SK-N-SH (cell line): ENCODE measurements around the gene PSMB11. TPM values are rescaled to one million over a fixed set of nuclear protein-coding genes. Genes with fewer than 3 reads are reported as not detected.

Source experiments
- CTCF ChIA-PET: fragments of 300-600, 350-600 bp; formaldehyde crosslinking; extraction: SDS; loops from one replicate; lab custom pipeline; 2021; lab: Yijun Ruan, JAX
- POLR2A ChIA-PET: fragments of 350-600 bp; sonication (Branson Sonifier 250); formaldehyde crosslinking; extraction: SDS; loops from one replicate; lab custom pipeline; 2020; ENCODE audit warnings: antibody characterized with exemption, inconsistent platforms; lab: Yijun Ruan, JAX
- DNase-seq: peaks from one replicate; pipeline ENCODE4 v3.0.0; 2012
- H2AFZ ChIP-seq: fragments of 200-600 bp; sonication (generic); 2 replicates; pipeline ENCODE4 v1.8.1; 2016; ENCODE audit warnings: antibody characterized with exemption, mild to moderate bottlenecking, low read depth
- H3F3A ChIP-seq: fragments of 200-600 bp; sonication (generic); replicated peaks from 2 replicates; pipeline ENCODE3; 2016; ENCODE audit warnings: antibody characterized with exemption, mild to moderate bottlenecking; ENCODE audit not compliant: insufficient read depth
- H3K27ac ChIP-seq, 2 experiments: fragments of 200-500 bp in 1 of 2; fragments of 200-600 bp in 1 of 2; sonication (Bioruptor generic) in 1 of 2; sonication (generic), shearing (Covaris generic) in 1 of 2; 2 replicates each; pipeline versions ENCODE4 v1.5.1 to v1.6.1; 2014 to 2016; ENCODE audit warnings: low read depth in 2 of 2, inconsistent platforms in 1 of 2, low read length in 1 of 2, mild to moderate bottlenecking in 1 of 2, mixed read lengths in 1 of 2
- H3K27me3 ChIP-seq: fragments of 200-600 bp; sonication (generic), shearing (Covaris generic); 2 replicates; pipeline ENCODE4 v1.6.1; 2016; ENCODE audit warnings: mixed run types; ENCODE audit not compliant: insufficient read depth
- H3K36me3 ChIP-seq, 2 experiments: fragments of 200-500 bp in 1 of 2; fragments of 200-600 bp in 1 of 2; sonication (Bioruptor generic) in 1 of 2; sonication (generic) in 1 of 2; replicated peaks in 1 of 2; 2 replicates each; pipeline versions ENCODE3 to v1.5.1; 2014 to 2016; ENCODE audit warnings: low read length in 1 of 2, mild to moderate bottlenecking in 1 of 2; ENCODE audit not compliant: insufficient read depth in 2 of 2, control insufficient read depth in 1 of 2
- H3K4me1 ChIP-seq, 2 experiments: fragments of 200-500 bp in 1 of 2; fragments of 200-600 bp in 1 of 2; sonication (Bioruptor generic) in 1 of 2; sonication (generic), shearing (Covaris generic) in 1 of 2; 2 replicates each; pipeline versions ENCODE4 v1.5.1 to v1.6.1; 2014 to 2016; ENCODE audit warnings: low read depth in 1 of 2, low read length in 1 of 2, mixed run types in 1 of 2; ENCODE audit not compliant: insufficient read depth in 2 of 2, control insufficient read depth in 1 of 2
- H3K4me2 ChIP-seq: fragments of 200-600 bp; sonication (generic), shearing (Covaris generic); 2 replicates; pipeline ENCODE4 v1.6.1; 2017; ENCODE audit warnings: mixed run types
- H3K4me3 ChIP-seq, 2 experiments: fragments of 200-500 bp in 1 of 2; fragments of 200-600 bp in 1 of 2; sonication (Bioruptor generic) in 1 of 2; sonication (generic), shearing (Covaris generic) in 1 of 2; 2 replicates each; pipeline versions ENCODE4 v1.5.1 to v1.8.1; 2014 to 2016; ENCODE audit warnings: low read depth in 2 of 2, inconsistent platforms in 1 of 2, low read length in 1 of 2, mild to moderate bottlenecking in 1 of 2, mixed read lengths in 1 of 2, moderate library complexity in 1 of 2
- H3K79me2 ChIP-seq: fragments of 200-600 bp; sonication (generic); 2 replicates; pipeline ENCODE4 v1.8.1; 2017; ENCODE audit warnings: mild to moderate bottlenecking; ENCODE audit not compliant: insufficient read depth
- H3K9ac ChIP-seq: fragments of 200-600 bp; sonication (generic); 2 replicates; pipeline ENCODE4 v1.6.1; 2017; ENCODE audit warnings: mixed run types
- H3K9me2 ChIP-seq: fragments of 200-600 bp; sonication (generic); 2 replicates; pipeline ENCODE4 v1.6.1; 2017; ENCODE audit warnings: mixed run types
- H3K9me3 ChIP-seq: fragments of 200-600 bp; sonication (generic); 2 replicates; pipeline ENCODE4 v1.6.1; 2017; ENCODE audit warnings: mixed run types, mild to moderate bottlenecking, moderate library complexity
- H4K20me1 ChIP-seq: fragments of 200-600 bp; sonication (generic); 2 replicates; pipeline ENCODE4 v1.6.1; 2017; ENCODE audit warnings: mild to moderate bottlenecking, mixed run types; ENCODE audit not compliant: insufficient read depth
- ELF1 ChIP-seq: IDR thresholded peaks from 2 replicates; pipeline ENCODE4 v1.4.0; 2012
- EP300 ChIP-seq, 2 experiments: IDR thresholded peaks; 2 replicates each; pipeline versions ENCODE4 v1.4.0 to v1.6.1; 2012; ENCODE audit warnings: borderline replicate concordance in 1 of 2, low read depth in 1 of 2, low read length in 1 of 2
- EZH2phosphoT487 ChIP-seq: fragments of 200-600 bp; sonication (generic); IDR thresholded peaks from 2 replicates; pipeline ENCODE4 v1.6.1; 2017; ENCODE audit warnings: low read depth, mixed run types, mild to moderate bottlenecking, antibody characterized with exemption, moderate library complexity, borderline replicate concordance
- MAX ChIP-seq: IDR thresholded peaks from 2 replicates; pipeline ENCODE4 v1.4.0; 2012; ENCODE audit warnings: low read depth
- NRF1 ChIP-seq: IDR thresholded peaks from 2 replicates; pipeline ENCODE4 v1.6.1; 2012; ENCODE audit warnings: low read depth, mild to moderate bottlenecking, low read length
- PBX3 ChIP-seq: IDR thresholded peaks from 2 replicates; pipeline ENCODE4; 2012
- POLR2AphosphoS5 ChIP-seq: IDR thresholded peaks from 2 replicates; pipeline ENCODE4 v1.6.1; 2012; ENCODE audit warnings: low read depth, low read length
- RAD21 ChIP-seq: IDR thresholded peaks from 2 replicates; pipeline ENCODE4 v1.6.1; 2012; ENCODE audit warnings: mild to moderate bottlenecking, low read length
- RCOR1 ChIP-seq: fragments of 150-350 bp; IDR thresholded peaks from 2 replicates; pipeline ENCODE4 v1.6.1; 2017; ENCODE audit warnings: antibody characterized with exemption, low read length
- RXRA ChIP-seq: IDR thresholded peaks from 2 replicates; pipeline ENCODE4 v1.4.0; 2012; ENCODE audit warnings: low read depth, mild to moderate bottlenecking, borderline replicate concordance
- SIN3A ChIP-seq: IDR thresholded peaks from 2 replicates; pipeline ENCODE4 v1.6.1; 2012; ENCODE audit warnings: low read depth, mild to moderate bottlenecking, low read length, moderate library complexity, borderline replicate concordance
- SMC3 ChIP-seq: IDR thresholded peaks from 2 replicates; pipeline ENCODE4 v1.6.1; 2012; ENCODE audit warnings: low read depth, low read length, improper control_type of control experiment
- TAF1 ChIP-seq: IDR thresholded peaks from 2 replicates; pipeline ENCODE4 v1.6.1; 2012; ENCODE audit warnings: low read depth, mild to moderate bottlenecking, low read length, moderate library complexity, borderline replicate concordance
- TCF12 ChIP-seq: IDR thresholded peaks from 2 replicates; pipeline ENCODE4 v1.4.0; 2012
- YY1 ChIP-seq: IDR thresholded peaks from 2 replicates; pipeline ENCODE4 v1.4.0; 2012; ENCODE audit warnings: low read depth, mild to moderate bottlenecking
- ZBTB33 ChIP-seq: IDR thresholded peaks from 2 replicates; pipeline ENCODE4 v1.4.0; 2012; ENCODE audit warnings: low read depth, borderline replicate concordance
- WGBS: methylation state at CpG from one replicate; pipeline ENCODE4 v1.1.6; 2017; ENCODE audit warnings: low lambda C conversion rate; 5-methylcytosine and 5-hydroxymethylcytosine counted together
- polyA plus RNA-seq, 3 experiments: library from polyadenylated mRNA; depleted of rRNA; stranded (reverse); fragments of >200 nt; gene quantifications; 2 replicates each; pipeline ENCODE4 v1.2.3, GENCODE V29; 2012

PSMB11 gene
- polyA plus RNA-seq (2012; rRNA removed): not detected in 2 replicates
- not detected in 2 replicates for polyA plus RNA-seq (2012; cell fraction: cytosol; rRNA removed)
- not detected in 2 replicates for polyA plus RNA-seq (2012; cell fraction: nucleus; rRNA removed)

GRCh38 chr14:23042162-23042965 is at the start of gene PSMB11:
Gene PSMB11 (plus strand): TSS chr14:23042212. CDS start chr14:23042226, 14 bp downstream.
- CTCF ChIA-PET: interaction anchor here (0.6 to 33.1 kb wide), 7 partner anchors 9 to 74 kb away, joined by 3 to 1566 read pairs (median 4); partner anchors contain the start of genes AJUBA and CDH24
- no peak within 1 kb of the TSS for H3K9ac ChIP-seq
- no peak within 1 kb of the TSS for H3K4me2 ChIP-seq
- no peaks in the 10 kb centered on the region for H3K27me3 ChIP-seq
- WGBS: 96% methylated on average over 24 of the region's 36 CpGs
- H3K4me3 ChIP-seq: no peak within 1 kb of the TSS
- no peaks in the 10 kb centered on the region for H3K9me2 ChIP-seq
- peaks cover 0 to 11% of the 10 kb centered on the region in 2 experiments; a peak in 1 of 4 replicates for H3K4me1 ChIP-seq
- no peak for DNase-seq
- TF ChIP-seq ZBTB33: no peak
- TF ChIP-seq SIN3A: no peak
- no peak for TF ChIP-seq NRF1
- peaks cover 9% of the 10 kb centered on the region for H3F3A ChIP-seq
- 0 out of 4 replicates have a peak within 1 kb of the TSS, but pooled peaks of 1 of the 2 experiments have one; percentile 14 for H3K27ac ChIP-seq
- POLR2A ChIA-PET: no interaction called here
- H2AFZ ChIP-seq: no peak within 1 kb of the TSS; the same call in 1 of the 2 replicates
- H3K9me3 ChIP-seq: no peaks in the 10 kb centered on the region
- no peaks in the 10 kb centered on the region for H4K20me1 ChIP-seq
- no peaks in the 10 kb centered on the region for H3K79me2 ChIP-seq
- no peaks in the 10 kb centered on the region for H3K36me3 ChIP-seq

- peaks cover 4 to 20% of the 10 kb centered on the region in 2 experiments; a peak in 3 of 4 replicates for H3K4me1 ChIP-seq
- H3K27me3 ChIP-seq: no peaks in the 10 kb centered on the region
- H3K4me2 ChIP-seq: no peak overlapping the region
- CTCF ChIA-PET: interaction anchor here (0.8 to 34.9 kb wide), 13 partner anchors 10 to 437 kb away, joined by 3 to 1566 read pairs (median 8); partner anchors contain the start of genes AJUBA, CDH24, PRMT5 and PSMB11
- no peaks in the 10 kb centered on the region for H4K20me1 ChIP-seq
- POLR2A ChIA-PET: interaction anchor here (1.7 to 1.9 kb wide), 2 partner anchors 62 to 64 kb away, joined by 6 read pairs; partner anchors contain the start of gene CDH24
- peaks cover 4% of the 10 kb centered on the region for H3F3A ChIP-seq
- no peak overlapping the region for H3K9ac ChIP-seq
- DNase-seq: no peak
- no peaks in the 10 kb centered on the region for H3K36me3 ChIP-seq
- no peaks in the 10 kb centered on the region for H3K9me3 ChIP-seq
- H3K4me3 ChIP-seq: no peak overlapping the region
- no peaks in the 10 kb centered on the region for H3K9me2 ChIP-seq
- no peak overlapping the region for H2AFZ ChIP-seq
- no peak for TF ChIP-seq SIN3A
- TF ChIP-seq, all 33 proteins: peak for 0
- H3K79me2 ChIP-seq: no peaks in the 10 kb centered on the region
- no peak overlapping the region for H3K27ac ChIP-seq
Observed at GRCh38 chr14:22993517-22993916, 48.5 kb upstream of the PSMB11 start.

- DNase-seq: peak; percentile 77
- H3K9me3 ChIP-seq: no peaks in the 10 kb centered on the region
- no peak overlapping the region; a peak in 1 of 4 replicates for H3K4me3 ChIP-seq
- WGBS: 18% methylated on average over 4 of the region's 4 CpGs
- no peak overlapping the region for H3K4me2 ChIP-seq
- no peak overlapping the region for H2AFZ ChIP-seq
- H3K27ac ChIP-seq: no peak overlapping the region
- peaks cover 4 to 25% of the 10 kb centered on the region in 2 experiments; a peak in 3 of 4 replicates for H3K4me1 ChIP-seq
- H3K9me2 ChIP-seq: no peaks in the 10 kb centered on the region
- H4K20me1 ChIP-seq: no peaks in the 10 kb centered on the region
- peaks cover 4% of the 10 kb centered on the region for H3F3A ChIP-seq
- no peaks in the 10 kb centered on the region for H3K27me3 ChIP-seq
- POLR2A ChIA-PET: interaction anchor here (0.6 to 2.8 kb wide), 7 partner anchors 9 to 101 kb away, joined by 3 to 18 read pairs (median 10); partner anchors contain the start of gene CDH24
- H3K9ac ChIP-seq: no peak overlapping the region
- no peaks in the 10 kb centered on the region for H3K36me3 ChIP-seq
- H3K79me2 ChIP-seq: no peaks in the 10 kb centered on the region
- CTCF ChIA-PET: interaction anchor here (0.6 to 34.9 kb wide), 34 partner anchors 9 to 424 kb away, joined by 3 to 1566 read pairs (median 6); partner anchors contain the start of genes AJUBA, CDH24, HAUS4 and PRMT5
- TF ChIP-seq POLR2AphosphoS5 (no peak), EZH2phosphoT487 (no peak), TAF1 (no peak), MAX (no peak), YY1 (no peak), RAD21 (peak; percentile 83), RXRA (no peak), ELF1 (no peak), EP300 (IDR thresholded peaks at IDR 0.05; ENCODE audit: borderline replicate concordance in 1 of 2, low read depth in 1 of 2, low read length in 1 of 2) (no peak), RCOR1 (no peak), TCF12 (no peak), SMC3 (peak; percentile 75), PBX3 (no peak)
Observed at GRCh38 chr14:22994762-22995275, 47.2 kb upstream of the PSMB11 start.
